Peyer's patch (tissue), 4 donors: ENCODE results near the gene CDC73.

Experiments used
- CTCF ChIP-seq, 6 experiments: fragments of 450-650 bp in 4 of 6; fragments of 200-600 bp in 2 of 6; sonication (generic) in 1 of 6; IDR thresholded peaks; one replicate each; pipeline ENCODE4 v1.5.1; 2017 to 2019; ENCODE audit warnings: antibody characterized with exemption in 6 of 6, mild to moderate bottlenecking in 3 of 6, moderate library complexity in 1 of 6
- POLR2A ChIP-seq, 2 donors: fragments of 450-650 bp; IDR thresholded peaks; one replicate each; pipeline ENCODE4 v1.5.1; 2017; ENCODE audit warnings: antibody characterized with exemption in 2 of 2, mild to moderate bottlenecking in 2 of 2, moderate library complexity in 2 of 2

DNA sequence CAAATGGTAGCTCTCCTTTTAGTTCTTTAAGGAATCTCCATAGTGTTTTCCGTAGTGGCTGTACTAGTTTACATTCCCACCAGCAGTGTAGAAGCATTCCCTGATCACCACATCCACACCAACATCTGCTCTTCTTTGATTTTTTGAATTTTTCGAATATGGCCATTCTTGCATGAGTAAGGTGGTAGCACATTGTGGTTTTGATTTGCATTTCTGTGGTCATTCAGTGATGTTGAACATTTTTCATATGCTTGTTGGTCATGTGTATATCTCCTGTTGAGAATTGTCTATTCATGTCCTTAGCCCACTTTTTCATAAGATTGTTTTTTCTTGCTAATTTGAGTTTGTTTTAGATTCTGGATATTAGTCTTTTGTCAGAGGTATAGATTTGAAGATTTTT is 149.2 kb downstream of the CDC73 start:
- no peak for TF ChIP-seq CTCF (IDR thresholded peaks at IDR 0.05)
- TF ChIP-seq POLR2A (IDR thresholded peaks at IDR 0.05) = no peak
